Activated naive CD8-positive, alpha-beta T cell treated with anti-CD3 and anti-CD28 coated beads, Interleukin-2, amount 10 ng/mL, durations not matched to agents 7 days and 5 days (primary cell): Measurements from ENCODE around the gene ZNF658. TPM values are rescaled to one million over a fixed set of nuclear protein-coding genes. Genes with fewer than 3 reads are reported as not detected.
"Not testable (repeated sequence)": the region's sequence is repeated elsewhere in the genome, so short reads cannot be mapped to it uniquely, and the experiment has no call there.

Source experiments
- ATAC-seq: fragments of 150-1000 bp; cut with Tn5 transposase; one replicate; pipeline ENCODE4 v1.10.0; 2021; ENCODE audit warnings: low read depth, moderate library complexity
- POLR2A ChIA-PET: fragments of 350-600 bp; sonication (Branson Sonifier 250); formaldehyde crosslinking; loops from one replicate; lab custom pipeline; 2021; ENCODE audit warnings: antibody characterized with exemption; lab: Charles Lee
- DNase-seq: peaks from one replicate; pipeline ENCODE4 v3.0.0; 2021
- H3K27ac Mint-ChIP-seq: one replicate; pipeline ENCODE4 v1.8.0; 2022; ENCODE audit warnings: mild to moderate bottlenecking, mixed read lengths
- H3K27me3 Mint-ChIP-seq: one replicate; pipeline ENCODE4 v1.8.0; 2022; ENCODE audit warnings: mild to moderate bottlenecking, moderate library complexity, mixed read lengths
- H3K36me3 Mint-ChIP-seq: one replicate; pipeline ENCODE4 v1.8.0; 2021; ENCODE audit warnings: mild to moderate bottlenecking, mixed read lengths
- H3K4me1 Mint-ChIP-seq: one replicate; pipeline ENCODE4 v1.8.0; 2021; ENCODE audit warnings: mixed read lengths
- H3K4me3 Mint-ChIP-seq: one replicate; pipeline ENCODE4 v1.8.0; 2022; ENCODE audit warnings: mild to moderate bottlenecking, moderate library complexity, mixed read lengths
- H3K9me3 Mint-ChIP-seq: one replicate; pipeline ENCODE4 v1.8.0; 2021; ENCODE audit warnings: mixed read lengths
- total RNA-seq, 2 experiments: library from RNA; stranded (reverse); gene quantifications; one replicate each; pipeline ENCODE4 v1.2.3, GENCODE V29; 2021

The ZNF658 gene
- total RNA-seq, result 1 to 10 TPM; 5.5 to 6.1 TPM

- Mint-ChIP-seq H3K27ac (peak within 1 kb of the TSS; percentile 86), H3K4me3 (peak within 1 kb of the TSS; percentile 95)
- ATAC-seq, result peak; percentile 97
- H3K36me3 Mint-ChIP-seq, H3K27me3 Mint-ChIP-seq, H3K9me3 Mint-ChIP-seq, H3K4me1 Mint-ChIP-seq, POLR2A ChIA-PET: not testable (repeated sequence)
- peak; percentile 73 for DNase-seq
These were observed at the start of gene ZNF658 for GRCh38 chr9:66900490-66901131. ZNF658 (plus strand) TSS chr9:66900725; CDS start chr9:66903562, 2,837 bp downstream.

- H3K4me1 Mint-ChIP-seq, POLR2A ChIA-PET, H3K9me3 Mint-ChIP-seq, H3K27ac Mint-ChIP-seq, H3K36me3 Mint-ChIP-seq, H3K27me3 Mint-ChIP-seq, DNase-seq, ATAC-seq, H3K4me3 Mint-ChIP-seq: not testable (repeated sequence)
These were observed 38.8 kb upstream of the ZNF658 start for GRCh38 chr9:66861732-66862131.

- H3K27me3 Mint-ChIP-seq, H3K9me3 Mint-ChIP-seq, POLR2A ChIA-PET, H3K36me3 Mint-ChIP-seq, H3K4me3 Mint-ChIP-seq, ATAC-seq, H3K4me1 Mint-ChIP-seq, H3K27ac Mint-ChIP-seq, DNase-seq: not testable (repeated sequence)
These were observed 31.9 kb upstream of the ZNF658 start for GRCh38 chr9:66868660-66869059.

GRCh38 chr9:66880605-66881004 lies 19.9 kb upstream of the ZNF658 start:
- H3K9me3 Mint-ChIP-seq, H3K27ac Mint-ChIP-seq, H3K36me3 Mint-ChIP-seq, ATAC-seq, POLR2A ChIA-PET, DNase-seq, H3K27me3 Mint-ChIP-seq, H3K4me1 Mint-ChIP-seq, H3K4me3 Mint-ChIP-seq: not testable (repeated sequence)

GRCh38 chr9:66881847-66882246 lies 18.7 kb upstream of the ZNF658 start:
- H3K36me3 Mint-ChIP-seq, H3K4me1 Mint-ChIP-seq, ATAC-seq, H3K9me3 Mint-ChIP-seq, H3K4me3 Mint-ChIP-seq, DNase-seq, POLR2A ChIA-PET, H3K27ac Mint-ChIP-seq, H3K27me3 Mint-ChIP-seq: not testable (repeated sequence)

- H3K4me3 Mint-ChIP-seq, ATAC-seq, H3K27me3 Mint-ChIP-seq, DNase-seq, H3K9me3 Mint-ChIP-seq, H3K36me3 Mint-ChIP-seq, H3K27ac Mint-ChIP-seq, H3K4me1 Mint-ChIP-seq, POLR2A ChIA-PET: not testable (repeated sequence)
These were observed 10.2 kb upstream of the ZNF658 start for GRCh38 chr9:66890334-66890733.

- POLR2A ChIA-PET, H3K27me3 Mint-ChIP-seq, H3K4me1 Mint-ChIP-seq, H3K9me3 Mint-ChIP-seq, DNase-seq, H3K27ac Mint-ChIP-seq, H3K36me3 Mint-ChIP-seq: not testable (repeated sequence)
- peak overlapping the region; percentile 95 for H3K4me3 Mint-ChIP-seq
- peak; percentile 9 for ATAC-seq
These were observed 616 bp downstream of the ZNF658 start for GRCh38 chr9:66901141-66901540.

- DNase-seq, POLR2A ChIA-PET, H3K4me3 Mint-ChIP-seq, H3K4me1 Mint-ChIP-seq, H3K27ac Mint-ChIP-seq, H3K9me3 Mint-ChIP-seq, H3K27me3 Mint-ChIP-seq, ATAC-seq: not testable (repeated sequence)
- H3K36me3 Mint-ChIP-seq, result peaks cover 11% of the 10 kb centered on the region
These were observed 9.0 kb downstream of the ZNF658 start for GRCh38 chr9:66909560-66909959.

- H3K36me3 Mint-ChIP-seq, H3K27me3 Mint-ChIP-seq, H3K4me1 Mint-ChIP-seq, H3K27ac Mint-ChIP-seq, H3K4me3 Mint-ChIP-seq, ATAC-seq, POLR2A ChIA-PET, DNase-seq, H3K9me3 Mint-ChIP-seq: not testable (repeated sequence)
These were observed 19.5 kb downstream of the ZNF658 start for GRCh38 chr9:66920072-66920471.

GRCh38 chr9:66936194-66936870 lies 35.8 kb downstream of the ZNF658 start:
- H3K27ac Mint-ChIP-seq, H3K27me3 Mint-ChIP-seq, H3K36me3 Mint-ChIP-seq, POLR2A ChIA-PET, H3K4me3 Mint-ChIP-seq, H3K4me1 Mint-ChIP-seq, H3K9me3 Mint-ChIP-seq, ATAC-seq, DNase-seq: not testable (repeated sequence)

- H3K36me3 Mint-ChIP-seq, result not testable (repeated sequence)
These were observed 37.1 kb downstream of the ZNF658 start for GRCh38 chr9:66937662-66938061.

GRCh38 chr9:66938322-66938721 lies 37.8 kb downstream of the ZNF658 start:
- H3K27ac Mint-ChIP-seq, H3K4me1 Mint-ChIP-seq, H3K4me3 Mint-ChIP-seq, POLR2A ChIA-PET, H3K9me3 Mint-ChIP-seq, DNase-seq, H3K36me3 Mint-ChIP-seq, ATAC-seq, H3K27me3 Mint-ChIP-seq: not testable (repeated sequence)

More at GRCh38 chr9:66937662-66938061, 37.1 kb downstream of the ZNF658 start:
- H3K27ac Mint-ChIP-seq, H3K4me3 Mint-ChIP-seq, ATAC-seq, POLR2A ChIA-PET, DNase-seq, H3K4me1 Mint-ChIP-seq, H3K9me3 Mint-ChIP-seq, H3K27me3 Mint-ChIP-seq: not testable (repeated sequence)

GRCh38 chr9:66939878-66940830 lies 39.6 kb downstream of the ZNF658 start:
- DNase-seq, H3K27me3 Mint-ChIP-seq, POLR2A ChIA-PET, ATAC-seq, H3K4me1 Mint-ChIP-seq, H3K36me3 Mint-ChIP-seq, H3K27ac Mint-ChIP-seq, H3K4me3 Mint-ChIP-seq, H3K9me3 Mint-ChIP-seq: not testable (repeated sequence)
